Mammary epithelial cell (primary cell): Measurements from ENCODE around the gene PARD3.

Source experiments
- CTCF ChIP-seq, 2 donors: IDR thresholded peaks in 1 of 2; conservative IDR thresholded peaks in 1 of 2; 2 replicates each; pipeline ENCODE4 v1.5.1; 2011 to 2012; ENCODE audit warnings: inconsistent platforms in 2 of 2, low read length in 2 of 2, mild to moderate bottlenecking in 2 of 2, control low read depth in 1 of 2, low read depth in 1 of 2; ENCODE audit not compliant: insufficient read depth in 1 of 2; ENCODE audit errors: extremely low read depth in 1 of 2
- EZH2 ChIP-seq: IDR thresholded peaks from 2 replicates; pipeline ENCODE4 v1.6.1; 2012; ENCODE audit warnings: low read length, inconsistent platforms, borderline replicate concordance

- TF ChIP-seq CTCF (conservative IDR thresholded peaks at IDR 0.05 in 1 of 2, IDR thresholded peaks at IDR 0.05 in 1 of 2; ENCODE audit: extremely low read depth in 1 of 2, insufficient read depth in 1 of 2, low read depth in 1 of 2, low read length in 2 of 2) (no peak), EZH2 (no peak)
Observed at GRCh38 chr10:34834274-34834673, 19.2 kb upstream of the PARD3 start.
